ENCODE data around the gene ITPR1.
"Not testable (repeated sequence)": the region's sequence is repeated elsewhere in the genome, so short reads cannot be mapped to it uniquely, and the experiment has no call there.

The ITPR1 gene

DNA sequence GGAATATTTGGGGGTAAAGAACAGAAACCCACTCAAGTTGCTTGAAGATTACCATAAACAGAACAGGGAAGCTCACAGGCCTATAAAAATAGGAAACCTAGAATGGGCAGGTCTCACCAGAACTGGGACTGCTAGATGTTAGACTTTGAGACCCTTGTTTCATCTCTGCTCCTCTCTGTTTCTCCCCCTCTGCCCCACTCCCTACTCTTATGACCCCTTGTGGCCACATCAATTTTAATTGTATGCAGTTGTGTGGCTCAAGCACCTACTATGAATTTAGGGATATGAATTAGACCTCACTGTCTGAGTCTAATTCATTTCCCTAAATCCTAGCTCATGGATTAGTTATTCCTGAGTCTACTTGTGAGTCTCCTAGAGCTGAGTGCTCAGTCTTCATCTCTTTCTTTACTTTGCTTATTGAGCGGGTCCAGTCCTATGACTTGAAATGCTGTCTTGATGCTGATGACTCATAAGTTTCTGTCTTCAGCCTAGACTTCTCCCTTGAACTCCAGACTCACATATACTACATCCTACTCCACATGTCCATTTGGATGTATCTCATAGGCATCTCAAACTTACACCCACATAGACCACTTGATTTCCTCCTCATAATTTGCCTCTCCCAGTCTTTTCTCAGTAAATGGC is 78.7 kb downstream of the ITPR1 start:
- DNase-seq (ENCODE audit: low read depth in 2 of 2): no peak

- DNase-seq (ENCODE audit: low read depth in 2 of 2): no peak
Measured at GRCh38 chr3:4573153-4573552, 80.0 kb downstream of the ITPR1 start.

DNA sequence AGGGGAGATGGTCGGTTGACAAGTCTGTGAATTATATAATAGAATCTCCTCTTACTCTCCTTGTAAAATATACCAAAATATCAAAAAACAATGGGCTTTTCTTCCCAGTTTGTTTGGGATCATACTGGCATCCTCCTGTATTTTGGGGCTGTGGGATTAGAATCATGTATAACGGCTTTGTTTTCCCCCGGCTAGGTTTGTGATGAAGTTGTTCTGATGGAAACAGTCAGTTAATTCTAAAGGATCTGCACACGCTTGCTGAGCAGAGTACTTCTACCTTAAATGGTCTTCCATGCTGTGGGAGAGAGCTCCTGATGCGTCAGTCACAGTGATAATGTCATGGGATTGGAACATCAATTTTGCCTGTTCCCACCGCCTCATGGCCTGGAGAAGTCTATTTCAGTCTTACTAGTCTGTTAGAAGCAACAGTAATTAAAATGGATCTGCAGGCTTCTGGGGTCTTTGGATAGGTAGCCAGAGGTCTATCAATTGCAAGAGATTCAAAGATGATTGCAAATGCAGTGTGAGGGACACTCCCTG is 81.3 kb downstream of the ITPR1 start:
- no peak for DNase-seq (ENCODE audit: low read depth in 2 of 2)

DNA sequence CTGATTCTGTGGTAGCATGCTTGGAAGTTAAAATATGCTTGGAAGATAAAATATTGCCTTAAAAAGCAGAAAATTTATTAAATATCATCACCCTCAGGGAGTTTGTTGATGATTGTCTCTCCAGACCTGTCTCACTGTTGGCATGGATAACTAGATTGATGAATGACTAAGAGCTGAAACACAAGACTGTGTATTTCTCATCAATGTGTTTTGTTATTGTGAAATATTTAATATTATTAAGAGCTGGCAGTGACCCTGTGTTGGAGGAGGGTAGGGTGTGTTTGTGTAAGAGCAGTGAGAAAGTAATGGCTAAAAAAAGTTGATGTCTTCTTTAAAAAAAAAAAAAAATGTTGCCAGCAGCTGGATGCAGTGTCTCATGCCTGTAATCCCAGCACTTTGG is 82.2 kb downstream of the ITPR1 start:
- no peak for DNase-seq (ENCODE audit: low read depth in 2 of 2)

GRCh38 chr3:4577721-4578120 is 84.6 kb downstream of the ITPR1 start:
- no peak for DNase-seq (ENCODE audit: low read depth in 2 of 2)

DNA sequence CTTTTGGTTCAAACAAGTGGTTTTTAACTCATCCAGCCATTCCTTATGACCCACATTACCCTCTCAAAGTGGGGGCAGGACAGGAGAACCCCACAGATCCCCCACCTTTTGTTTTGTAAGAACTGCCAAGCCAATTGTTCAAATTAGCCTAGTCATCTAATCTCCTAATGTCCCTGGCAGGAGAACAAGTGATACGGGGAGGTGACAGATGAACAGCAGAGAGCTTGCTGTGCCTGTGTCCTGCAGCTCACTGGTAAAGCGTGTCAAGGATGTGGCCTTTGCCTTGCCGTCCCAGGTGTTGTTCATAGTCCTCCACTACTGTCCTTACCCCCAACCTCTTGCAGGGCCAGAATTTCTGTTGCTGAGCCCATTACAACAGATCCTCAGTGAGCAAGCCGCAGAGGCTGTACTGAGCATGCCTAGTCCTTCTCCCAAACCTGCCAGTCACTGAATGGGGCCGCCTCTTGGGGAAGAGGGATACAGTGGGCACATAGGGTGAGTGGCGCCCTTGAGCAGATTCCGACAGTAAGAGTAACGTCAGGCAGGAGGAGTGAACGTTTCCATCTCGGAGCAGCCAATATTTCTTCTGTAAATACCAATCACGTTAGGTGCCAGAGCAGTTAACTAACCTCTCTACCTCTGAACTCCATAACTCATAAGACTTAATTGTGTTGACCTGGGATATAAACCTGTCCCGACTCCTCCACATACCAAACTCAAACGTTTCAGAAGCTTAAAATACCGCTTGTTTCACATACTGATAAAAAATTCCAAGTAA is 87.4 kb downstream of the ITPR1 start:
- DNase-seq (ENCODE audit: low read depth in 2 of 2): no peak

DNA sequence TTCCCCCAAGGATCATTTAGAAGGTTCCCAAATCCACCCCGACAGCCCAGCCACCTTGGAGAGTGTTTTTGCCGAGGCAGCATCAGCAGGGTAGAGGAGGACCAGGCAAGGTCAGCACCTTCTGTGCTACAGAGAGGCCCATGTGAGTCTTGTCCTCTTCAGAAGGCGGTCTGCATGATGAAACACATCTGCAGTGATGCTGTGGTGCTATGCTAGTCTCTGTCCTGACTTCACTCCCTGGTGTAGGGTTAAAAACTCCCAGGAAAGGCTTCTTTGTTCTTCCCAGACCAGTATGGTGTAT is 87.9 kb downstream of the ITPR1 start:
- no peak for DNase-seq (ENCODE audit: low read depth in 2 of 2)

GRCh38 chr3:4581498-4581897 is 88.3 kb downstream of the ITPR1 start:
- DNase-seq (ENCODE audit: low read depth in 2 of 2): no peak

DNA sequence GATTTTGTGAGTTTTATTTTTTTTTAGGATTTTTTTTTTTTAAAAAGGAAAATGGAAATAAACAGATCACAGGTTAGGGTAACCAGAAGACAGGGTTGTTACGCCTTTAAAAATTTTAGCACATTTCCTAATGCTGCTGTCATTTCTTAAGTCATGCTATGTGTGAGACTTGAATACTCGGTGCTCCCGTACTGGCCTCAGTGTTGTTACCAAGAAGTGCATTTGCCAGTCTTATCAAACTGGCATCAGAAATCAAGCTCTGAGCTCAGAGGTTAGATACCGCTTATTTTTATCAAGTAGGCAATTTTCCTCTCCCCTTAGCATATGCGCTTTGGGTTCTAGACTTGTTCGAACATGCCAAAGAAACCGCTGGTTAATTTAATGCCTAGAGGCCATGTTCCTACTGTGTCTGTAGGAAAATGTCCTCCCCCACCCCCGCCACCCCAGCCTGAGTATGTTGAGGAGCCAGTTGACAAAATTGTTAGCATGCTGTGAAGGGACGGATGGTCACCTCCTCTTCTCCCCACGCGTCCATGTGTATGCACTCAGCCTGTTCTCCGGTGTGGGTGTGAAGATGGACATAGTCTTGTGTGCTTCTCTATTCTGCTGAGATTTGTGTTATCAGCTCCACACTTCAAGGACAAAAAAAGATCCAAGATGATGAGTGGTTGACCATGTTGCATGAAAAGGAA is 88.9 kb downstream of the ITPR1 start:
- no peak for DNase-seq (ENCODE audit: low read depth in 2 of 2)

- no peak for DNase-seq (ENCODE audit: low read depth in 2 of 2)
Measured at GRCh38 chr3:4582624-4583023, 89.5 kb downstream of the ITPR1 start.

- no peak for DNase-seq (ENCODE audit: low read depth in 2 of 2)
Measured at GRCh38 chr3:4583416-4583815, 90.3 kb downstream of the ITPR1 start.

- no peak for DNase-seq (ENCODE audit: low read depth in 2 of 2)
Measured at GRCh38 chr3:4584456-4585249, 91.5 kb downstream of the ITPR1 start.

- no peak for DNase-seq (ENCODE audit: low read depth in 2 of 2)
Measured at GRCh38 chr3:4586381-4586780, 93.2 kb downstream of the ITPR1 start.

- DNase-seq (ENCODE audit: low read depth in 2 of 2): no peak
Measured at GRCh38 chr3:4587061-4587837, 94.1 kb downstream of the ITPR1 start.

DNA sequence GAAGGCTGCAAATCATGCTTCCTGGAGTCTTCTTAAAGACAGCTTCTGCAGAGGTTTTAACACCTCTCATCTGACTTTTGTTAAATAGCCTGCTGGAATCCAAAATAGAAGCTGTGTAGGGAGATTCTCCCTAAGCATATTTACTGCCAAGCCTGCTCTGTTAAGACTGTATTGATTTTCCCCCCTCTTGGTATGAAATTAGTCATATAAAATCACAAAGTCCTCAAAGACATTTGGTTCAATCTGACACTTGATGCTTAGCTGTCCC is 94.6 kb downstream of the ITPR1 start:
- no peak for DNase-seq (ENCODE audit: low read depth in 2 of 2)

- no peak for DNase-seq (ENCODE audit: low read depth in 2 of 2)
Measured at GRCh38 chr3:4588466-4588865, 95.3 kb downstream of the ITPR1 start.

DNA sequence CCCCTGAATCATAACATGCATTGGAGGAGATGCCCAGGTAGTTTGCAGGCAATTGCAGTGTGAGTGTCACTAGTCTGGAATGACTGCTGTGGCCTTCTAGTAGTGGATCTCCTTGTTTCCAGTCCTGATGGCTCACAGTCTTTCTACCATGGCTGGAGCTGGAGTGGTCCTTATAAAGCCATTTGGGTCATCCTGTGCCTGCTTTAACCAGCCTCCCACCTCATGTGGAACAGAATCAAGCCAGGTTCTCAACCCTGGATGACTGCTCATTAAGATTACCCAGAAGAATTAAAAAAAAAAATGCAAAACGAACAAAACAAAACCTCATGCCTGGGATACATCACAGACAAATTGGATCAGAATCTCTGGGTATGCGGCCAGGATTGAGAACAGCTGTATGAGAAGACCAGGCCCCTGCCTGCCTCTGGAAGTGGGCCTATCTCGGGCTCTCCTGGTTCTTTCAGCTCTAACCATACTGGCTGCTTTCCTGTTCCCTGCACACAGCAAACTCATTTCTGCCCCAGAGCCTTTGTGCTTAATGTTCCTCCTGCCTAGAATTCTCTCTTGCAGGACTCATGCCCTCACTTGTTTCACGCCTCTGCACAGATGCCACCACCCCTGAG is 96.4 kb downstream of the ITPR1 start:
- no peak for DNase-seq (ENCODE audit: low read depth in 2 of 2)

GRCh38 chr3:4590849-4591248 is 97.7 kb downstream of the ITPR1 start:
- not testable (repeated sequence) for DNase-seq (ENCODE audit: low read depth in 2 of 2)

DNA sequence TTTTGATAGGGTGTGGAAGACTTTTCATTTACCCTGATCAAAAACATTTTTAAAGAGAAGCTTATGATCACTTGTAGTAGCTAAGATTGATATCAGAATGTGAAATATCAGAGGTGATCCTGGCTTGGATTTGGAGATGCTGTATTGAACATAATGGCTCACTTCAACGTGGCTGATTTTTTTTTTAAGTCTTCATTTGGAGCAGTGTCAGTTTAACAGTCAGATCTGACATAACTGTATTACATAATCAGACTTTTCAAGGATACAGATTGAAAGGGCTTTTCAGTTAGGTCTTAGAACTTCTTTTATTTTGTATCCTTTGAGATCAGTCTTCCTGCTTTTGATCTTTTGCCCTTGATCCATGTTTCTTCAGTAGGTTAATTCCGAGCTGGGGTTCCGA is 98.5 kb downstream of the ITPR1 start:
- DNase-seq (ENCODE audit: low read depth in 2 of 2): no peak

DNA sequence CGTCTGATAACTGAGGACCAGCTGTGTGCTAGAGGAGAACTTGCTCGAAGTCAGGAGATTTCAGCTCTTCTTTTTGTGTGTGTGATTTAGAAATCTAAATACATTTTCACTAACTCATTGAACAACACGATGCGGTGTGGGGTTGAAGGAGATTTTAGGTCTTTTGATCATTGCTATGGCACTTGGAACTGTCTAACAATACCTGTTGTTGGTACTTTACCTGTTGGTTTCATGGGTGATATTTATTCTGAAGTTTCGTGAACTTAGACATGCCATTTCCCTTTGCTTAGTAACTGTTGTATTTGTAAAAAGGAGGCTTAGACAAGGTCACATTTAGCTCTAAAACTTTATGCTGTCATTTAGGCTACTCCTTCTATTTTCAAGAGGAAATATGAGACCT is 99.9 kb downstream of the ITPR1 start:
- no peak for DNase-seq (ENCODE audit: low read depth in 2 of 2)

- no peak for DNase-seq (ENCODE audit: low read depth in 2 of 2)
Measured at GRCh38 chr3:4595710-4596113, 102.6 kb downstream of the ITPR1 start.
